NCI-H1694 (cell line): Measurements from ENCODE around the gene CHAF1B.

Source experiments
- DNase-seq: peaks from one replicate; lab custom pipeline; 2025; lab: John Stamatoyannopoulos, UW

CHAF1B gene

GRCh38 chr21:36463991-36464390, 78.8 kb downstream of the CHAF1B start:
- no peak for DNase-seq

GRCh38 chr21:36464590-36464989, 79.4 kb downstream of the CHAF1B start:
- DNase-seq, result no peak

DNA sequence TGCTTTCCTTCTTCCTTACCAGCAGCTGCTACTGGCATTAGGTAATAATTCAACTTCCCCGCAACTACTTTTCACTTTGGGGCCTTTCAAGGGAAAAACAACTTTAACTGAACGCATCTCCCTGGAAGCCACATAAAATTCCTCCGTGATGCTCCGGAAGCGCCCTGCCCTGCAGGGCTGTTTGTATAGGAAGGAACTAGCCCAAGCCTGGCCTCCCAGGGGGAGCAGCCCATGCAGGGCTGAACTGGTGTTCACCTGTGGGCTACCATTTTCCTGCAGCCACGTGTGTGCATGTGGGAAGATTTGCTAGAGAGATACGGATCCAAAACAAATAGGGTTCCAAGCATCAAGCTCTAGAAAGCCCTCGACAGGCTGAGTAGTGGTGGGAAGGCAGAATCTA, 80.3 kb downstream of the CHAF1B start:
- DNase-seq, result no peak

DNA sequence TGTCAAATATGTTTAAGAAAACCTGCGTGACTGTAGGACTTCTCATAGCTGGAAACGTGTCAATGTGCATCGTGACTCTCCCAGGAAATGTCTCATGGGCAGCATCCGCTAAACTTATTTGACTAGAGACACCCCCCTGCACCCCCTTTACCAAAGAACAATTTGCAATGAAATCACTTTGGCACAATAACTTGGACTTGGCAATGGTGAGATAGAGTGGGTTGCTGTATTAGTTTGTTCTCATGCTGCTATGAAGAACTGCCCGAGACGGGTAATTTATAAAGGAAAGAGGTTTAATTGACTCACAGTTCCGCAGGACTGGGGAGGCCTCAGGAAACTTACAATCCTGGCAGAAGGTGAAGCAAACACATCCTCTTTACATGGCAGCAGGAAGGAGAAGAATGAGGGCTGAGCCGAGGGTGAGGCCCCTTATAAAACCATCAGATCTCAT, 80.9 kb downstream of the CHAF1B start:
- no peak for DNase-seq
